ENCODE data around the gene FSTL4.

DNA sequence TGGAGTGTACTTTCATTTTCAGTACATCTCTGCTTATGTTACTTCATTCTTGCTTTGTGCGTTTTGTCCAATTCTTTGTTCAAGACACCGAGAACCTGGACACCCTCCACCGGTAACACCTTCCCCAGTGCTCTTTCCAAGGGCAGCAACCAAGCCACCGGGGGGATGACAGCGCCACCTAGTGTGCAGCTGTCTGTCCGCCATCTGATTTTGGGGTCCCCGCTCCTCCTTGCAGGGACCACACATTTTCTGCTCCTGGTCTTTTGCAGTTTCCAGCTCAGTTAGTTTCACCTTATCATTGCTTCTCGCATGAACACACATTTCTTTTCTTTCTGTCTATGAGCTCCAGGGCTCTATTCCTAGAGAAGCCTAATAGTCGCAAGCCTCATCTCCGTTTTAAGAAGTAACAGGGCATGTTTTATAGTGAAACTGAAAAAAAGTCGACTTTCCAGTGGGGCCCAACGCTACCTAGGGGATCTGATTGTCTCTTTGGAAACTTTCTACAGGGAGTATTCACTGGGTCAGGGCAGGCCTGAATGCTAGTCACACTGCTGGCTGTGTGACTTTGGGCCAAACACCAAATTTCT lies 152.1 kb downstream of the FSTL4 start:
- TF ChIP-seq RARB (CRISPR knock-in tag; IDR thresholded peaks at IDR 0.05), result no peak
- no peak for TF ChIP-seq POU6F1 (CRISPR knock-in tag; IDR thresholded peaks at IDR 0.05; ENCODE audit: borderline replicate concordance, low read depth)
- TF ChIP-seq PPARA (CRISPR knock-in tag; IDR thresholded peaks at IDR 0.05; ENCODE audit: borderline replicate concordance), result no peak
- TF ChIP-seq CREB5 (CRISPR knock-in tag; IDR thresholded peaks at IDR 0.05; ENCODE audit: low read depth), result no peak
- no peak for TF ChIP-seq CSDC2 (CRISPR knock-in tag; IDR thresholded peaks at IDR 0.05)
